Stimulated activated CD4-positive, alpha-beta T cell treated with anti-CD3 and anti-CD28 coated beads, Interleukin-4, amount 100 ng/mL, for 1 hour (primary cell): ENCODE data around the gene MIAT.
"Not testable (repeated sequence)": the region's sequence is repeated elsewhere in the genome, so short reads cannot be mapped to it uniquely, and the experiment has no call there.

Experiments
- DNase-seq: peaks from one replicate; pipeline ENCODE4 v3.0.0-alpha.2; 2020

Gene MIAT

DNA sequence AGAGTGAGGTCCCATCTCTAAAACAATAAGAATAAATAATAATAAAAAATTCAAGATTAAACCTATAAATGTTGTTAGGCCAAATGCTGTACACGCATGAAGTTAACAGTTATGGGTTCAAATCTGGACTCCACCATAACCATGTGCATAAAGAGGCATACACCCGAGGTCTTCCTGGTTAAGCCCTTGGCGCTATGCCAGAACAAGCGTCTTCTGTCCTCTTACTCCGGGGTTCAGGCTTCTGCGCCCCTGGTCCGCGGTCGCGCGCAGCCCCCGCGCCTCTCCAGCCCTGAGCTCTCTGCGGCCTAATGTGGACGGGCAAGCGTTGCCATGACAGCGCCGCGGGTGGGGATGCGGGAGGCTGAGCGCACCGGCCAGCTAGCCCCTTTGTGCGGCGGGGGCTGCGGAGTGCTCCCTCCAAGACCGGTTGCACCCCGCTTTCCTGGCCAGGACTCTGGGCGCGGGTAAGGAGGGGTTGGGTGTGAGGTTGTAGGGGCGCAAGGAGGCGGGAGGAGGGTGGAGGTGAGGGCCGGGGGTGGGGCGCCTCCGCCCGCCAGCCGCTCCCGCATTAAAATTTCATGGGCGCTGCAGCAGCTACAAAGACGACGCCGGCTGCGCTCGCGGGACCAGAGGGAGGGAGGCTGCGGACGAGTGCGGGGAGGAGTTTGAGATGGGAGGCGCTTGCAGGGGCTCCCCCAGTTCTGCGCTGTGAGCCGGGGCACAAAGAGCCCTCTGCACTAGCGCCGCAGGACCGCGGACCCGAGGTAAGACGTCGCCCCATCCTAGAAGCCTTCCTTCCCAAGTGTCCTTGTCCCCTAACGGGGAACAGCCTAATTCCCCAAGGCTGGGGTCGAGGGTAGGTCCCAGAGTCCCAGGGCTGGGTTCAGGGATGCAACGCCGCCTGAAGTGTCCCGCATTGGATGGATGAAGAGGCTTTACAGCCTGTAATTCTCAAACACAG lies at the start of gene MIAT:
Gene MIAT, plus strand, starts transcription at position 698 of the 961 bp plus-strand sequence.
- DNase-seq, result peak; percentile 65

- no peak for DNase-seq
Measured at GRCh38 chr22:26608129-26608528, 49.3 kb upstream of the MIAT start.

- no peak for DNase-seq
Measured at GRCh38 chr22:26609287-26609686, 48.1 kb upstream of the MIAT start.

GRCh38 chr22:26610072-26610958 lies 47.1 kb upstream of the MIAT start:
- DNase-seq, result peak; percentile 9

GRCh38 chr22:26610996-26611395 lies 46.4 kb upstream of the MIAT start:
- DNase-seq, result no peak

- no peak for DNase-seq
Measured at GRCh38 chr22:26612652-26613051, 44.7 kb upstream of the MIAT start.

DNA sequence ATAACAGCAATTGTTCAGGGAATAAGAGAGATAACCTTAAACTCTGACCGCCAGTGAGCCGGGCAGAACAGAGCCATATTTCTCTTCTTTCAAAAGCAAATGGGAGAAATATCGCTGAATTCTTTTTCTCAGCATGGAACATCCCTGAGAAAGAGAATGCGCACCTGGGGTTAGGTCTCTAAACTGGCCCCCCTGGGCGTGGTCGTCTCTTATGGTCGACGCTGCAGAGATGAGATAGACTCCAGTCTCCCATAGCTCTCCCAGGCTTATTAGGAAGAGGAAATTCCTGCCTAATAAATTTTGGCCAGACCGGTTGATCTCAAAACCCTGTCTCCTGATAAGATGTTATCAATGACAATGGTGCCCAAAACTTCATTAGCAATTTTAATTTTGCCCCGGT lies 43.6 kb upstream of the MIAT start:
- DNase-seq, result not testable (repeated sequence)

DNA sequence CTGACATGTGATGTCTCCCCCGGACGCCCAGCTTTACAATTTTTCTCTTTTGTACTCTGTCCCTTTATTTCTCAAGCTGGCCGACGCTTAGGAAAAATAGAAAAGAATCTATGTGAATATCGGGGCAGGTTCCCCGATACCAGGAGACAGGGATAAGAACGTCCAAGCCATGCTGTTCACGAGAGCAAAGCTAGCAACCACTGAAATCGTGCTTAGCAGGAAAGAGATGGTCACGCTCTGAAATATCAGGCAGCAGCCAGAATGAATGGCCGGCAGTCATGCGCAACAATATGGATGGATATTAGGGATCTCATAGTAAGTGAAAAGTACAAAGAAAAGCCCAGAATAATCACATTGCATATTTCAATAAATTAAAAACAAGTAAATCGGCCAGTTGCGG lies 43.1 kb upstream of the MIAT start:
- DNase-seq, result no peak

DNA sequence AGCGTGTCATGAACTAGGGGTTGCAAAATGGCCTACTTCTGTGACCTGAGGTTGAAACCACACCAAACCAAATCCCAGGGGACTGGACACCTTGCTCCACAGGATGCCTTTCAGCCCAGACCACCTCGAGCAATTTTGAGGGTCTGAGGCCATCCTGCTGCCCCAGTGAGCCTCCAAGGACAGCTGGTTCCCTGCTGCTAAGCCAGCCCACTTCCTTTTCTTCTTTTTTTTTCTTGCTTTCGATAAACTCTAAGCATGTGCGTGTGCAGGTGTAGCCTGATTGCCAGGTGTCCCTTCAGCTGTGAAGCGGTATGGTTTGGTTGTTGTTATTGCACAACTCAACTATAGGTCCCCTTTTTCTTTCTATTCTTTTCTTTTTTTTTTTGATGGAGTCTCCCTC lies 42.2 kb upstream of the MIAT start:
- DNase-seq, result no peak

- no peak for DNase-seq
Measured at GRCh38 chr22:26615830-26616435, 41.5 kb upstream of the MIAT start.

DNA sequence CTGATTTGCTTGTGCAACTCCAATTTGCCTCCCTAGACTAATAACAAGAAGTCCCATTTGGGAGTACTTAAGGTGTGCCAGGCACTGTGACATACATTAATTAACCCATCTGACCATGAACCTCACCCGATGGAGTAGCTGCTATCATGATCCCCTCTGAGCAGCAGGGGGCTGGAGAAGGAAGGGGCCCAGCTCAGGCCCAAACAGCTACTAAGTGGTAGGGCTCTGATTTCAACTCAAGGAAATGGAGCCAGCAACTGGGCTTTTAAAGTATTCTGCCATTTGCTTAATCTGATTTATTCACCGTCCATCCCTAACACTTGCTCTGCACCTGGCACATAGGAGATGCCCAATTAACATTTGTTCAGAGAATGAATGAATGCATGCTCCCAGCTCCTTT lies 40.7 kb upstream of the MIAT start:
- DNase-seq, result no peak

DNA sequence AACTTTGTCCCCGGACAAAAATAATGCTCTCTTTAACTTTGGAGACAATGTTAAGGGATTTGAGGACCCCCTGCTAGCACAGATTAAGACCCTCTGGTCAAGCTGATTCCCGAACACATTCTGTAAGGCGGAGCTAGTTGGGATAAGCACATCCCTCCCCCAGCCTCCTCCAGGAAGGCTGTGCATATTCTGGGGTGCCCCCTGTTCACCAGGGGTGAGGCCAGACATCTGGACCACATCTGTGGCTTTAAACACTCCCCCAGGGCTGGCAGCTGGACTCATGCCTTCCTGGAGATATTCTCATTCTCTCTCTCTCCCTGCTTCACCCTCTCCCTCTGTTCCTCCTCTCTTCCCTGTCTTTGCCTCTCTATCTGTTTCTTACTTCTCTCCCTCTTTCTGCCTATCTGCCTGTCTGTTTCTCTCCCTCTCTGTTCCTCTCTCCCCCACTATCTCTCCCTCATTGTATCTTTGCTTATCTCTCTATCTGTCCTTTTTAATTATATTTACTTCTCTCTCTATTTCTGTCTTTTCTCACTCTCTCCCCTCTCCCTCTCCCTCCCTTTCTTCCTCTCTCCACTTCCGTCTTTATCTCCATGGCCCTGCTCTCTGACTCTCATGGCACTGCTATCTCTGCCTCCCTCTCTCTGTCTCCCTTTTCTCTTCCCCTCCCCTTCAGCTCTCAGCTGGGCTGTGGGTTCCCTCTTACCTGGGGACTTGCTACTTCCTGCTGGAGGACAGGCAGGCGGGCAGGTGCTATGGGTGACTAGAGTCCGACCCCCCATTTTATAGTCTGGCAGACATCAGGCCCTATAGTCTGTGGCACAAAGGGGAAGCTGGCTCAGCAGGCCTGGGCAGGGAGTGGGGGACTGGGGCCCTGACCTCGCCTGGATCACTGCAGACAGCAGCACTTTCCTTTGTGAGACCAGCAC lies 39.9 kb upstream of the MIAT start, which contains the start of gene CRYBB1:
Gene CRYBB1, minus strand, starts transcription at position 757 of the 929 bp plus-strand sequence. CDS start 1,708 bp downstream, outside the sequence.
- DNase-seq, result no peak

- DNase-seq, result no peak
Measured at GRCh38 chr22:26618455-26618854, 38.9 kb upstream of the MIAT start.

DNA sequence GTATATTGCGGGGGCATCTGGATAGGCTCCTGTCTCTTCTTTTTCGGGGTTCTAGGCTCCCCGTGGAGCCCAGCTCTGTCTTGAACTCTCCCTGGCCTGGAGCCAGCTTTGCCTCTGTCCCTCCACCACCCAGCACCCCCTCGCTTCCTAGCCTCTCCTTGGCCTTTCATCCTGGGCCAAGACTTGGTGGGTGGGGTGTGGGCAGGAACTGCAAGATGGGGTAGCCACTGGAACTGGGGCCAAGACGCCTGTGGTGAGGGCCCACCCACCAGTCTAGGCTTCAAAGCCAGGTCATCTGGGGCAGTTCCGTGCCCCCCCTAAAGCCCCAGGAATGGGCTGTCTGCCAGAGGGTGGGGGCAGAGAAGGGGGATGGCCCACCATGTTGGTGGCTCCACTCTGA lies 37.9 kb upstream of the MIAT start:
- DNase-seq, result no peak

DNA sequence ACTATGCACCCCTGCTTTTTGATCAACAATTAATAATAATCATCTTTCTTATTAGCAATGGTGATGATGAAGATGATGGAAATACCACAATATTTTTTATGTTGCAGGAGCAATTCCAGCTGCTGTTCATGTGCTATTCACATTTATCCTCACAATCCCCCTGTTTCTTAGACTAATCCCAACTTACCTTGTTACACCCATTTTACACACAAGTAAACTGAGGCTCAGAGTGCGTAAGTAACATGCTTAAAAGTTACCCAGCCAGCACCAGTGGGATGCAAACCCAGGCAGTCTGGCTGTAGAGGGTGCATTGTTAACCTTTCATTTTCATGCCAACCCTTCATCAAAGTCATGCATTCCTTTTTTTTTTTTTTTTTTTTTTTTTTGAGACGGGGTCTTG lies 37.2 kb upstream of the MIAT start:
- DNase-seq, result no peak

DNA sequence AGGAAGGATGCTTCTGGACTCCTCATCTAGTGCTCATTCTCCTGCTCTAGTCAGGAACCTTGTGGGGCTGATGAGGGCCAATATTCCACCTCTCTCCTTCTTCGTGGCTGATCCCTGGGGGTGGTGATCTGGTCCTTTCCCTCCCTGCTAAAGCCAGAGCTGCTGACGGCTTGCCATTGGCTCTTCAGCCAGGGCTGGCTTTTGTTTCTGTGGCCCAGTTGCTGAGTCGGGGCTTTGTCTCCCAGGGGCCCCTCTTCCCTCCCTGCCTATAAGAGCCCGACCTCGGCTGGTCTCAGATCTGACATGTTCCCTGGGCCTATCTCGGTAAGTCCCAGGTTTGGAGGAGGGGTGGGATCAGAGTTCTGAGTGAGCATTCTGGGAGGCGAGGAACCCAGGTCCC lies 35.7 kb upstream of the MIAT start, which contains the start of gene CRYBA4:
Gene CRYBA4, plus strand, starts transcription at position 301 of the 400 bp plus-strand sequence. CDS start 634 bp downstream, outside the sequence.
- DNase-seq, result no peak

GRCh38 chr22:26623984-26624383 lies 33.4 kb upstream of the MIAT start:
- DNase-seq, result no peak

DNA sequence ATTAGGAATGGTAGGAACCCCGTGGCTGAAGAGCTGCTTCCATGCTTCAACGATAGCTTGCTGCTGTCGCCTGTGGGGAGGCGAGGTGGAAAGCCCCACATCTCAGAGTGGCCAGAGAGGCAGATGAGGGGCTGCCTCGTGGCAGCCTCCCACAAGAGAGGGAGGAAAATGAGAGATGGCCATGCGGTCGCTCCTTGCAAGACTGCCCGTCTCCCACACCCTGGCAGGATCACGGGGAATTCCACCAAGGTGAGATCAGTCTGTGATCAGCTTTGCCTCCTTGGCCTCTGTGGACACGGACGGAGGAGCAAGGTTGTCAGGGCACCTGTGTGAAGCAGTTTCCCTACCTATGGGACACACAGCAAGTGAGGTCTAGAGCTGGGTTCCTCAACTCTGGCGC lies 32.6 kb upstream of the MIAT start:
- DNase-seq, result no peak

- DNase-seq, result no peak
Measured at GRCh38 chr22:26629988-26630761, 27.2 kb upstream of the MIAT start.

DNA sequence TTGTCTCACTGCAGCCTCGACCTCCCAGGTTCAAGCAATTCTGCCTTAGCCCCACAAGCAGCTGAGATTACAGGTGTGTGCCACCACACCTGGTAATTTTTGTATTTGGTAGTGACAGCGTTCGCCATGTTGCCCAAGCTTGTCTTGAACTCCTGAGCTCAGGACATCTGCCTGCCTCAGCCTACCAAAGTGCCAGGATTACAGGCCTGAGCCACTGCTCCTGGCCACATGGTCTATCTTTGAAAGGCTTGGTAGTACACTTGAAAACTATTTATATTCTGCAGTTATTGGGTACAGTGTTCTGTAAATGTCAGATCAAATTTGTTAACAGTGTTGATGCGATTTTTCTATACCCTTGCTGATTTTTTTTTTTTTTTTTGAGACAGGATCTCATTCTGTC lies 26.1 kb upstream of the MIAT start:
- no peak for DNase-seq
